ENCODE results near the gene SUPT3H. TPM values are rescaled to one million over a fixed set of nuclear protein-coding genes. Genes with fewer than 3 reads are reported as not detected.

SUPT3H gene
- total RNA-seq, 4 donors from 2014 or later = 0.80 to 12.7 (median 3.0) TPM

DNA sequence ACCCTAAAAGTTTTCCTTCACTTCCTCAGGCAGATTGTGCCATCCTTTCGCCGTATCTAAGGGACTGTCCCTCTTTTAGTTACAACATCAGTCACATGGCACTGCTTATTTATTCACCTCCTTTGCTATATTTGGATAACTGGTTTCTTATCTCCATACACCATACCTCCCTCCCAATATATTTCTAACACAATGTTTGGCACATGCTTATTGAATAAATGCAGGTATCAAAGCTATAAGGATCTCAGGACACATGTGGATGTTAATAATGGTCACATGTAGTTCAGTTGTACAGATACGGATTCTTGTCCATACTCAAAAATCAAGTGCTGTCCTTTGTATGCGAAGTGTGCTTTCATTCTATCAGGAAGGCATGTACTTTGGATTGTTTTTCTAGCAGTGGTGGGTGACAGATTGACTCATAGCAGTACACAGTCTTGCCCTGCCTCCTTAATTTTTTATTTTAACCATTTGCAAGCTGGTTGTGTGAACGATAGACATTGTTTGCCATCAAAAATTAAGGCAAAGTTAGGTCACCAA is 456.7 kb downstream of the SUPT3H start:
- WGBS, 2 donors (ENCODE audit: low coverage in 1 of 2) = 72 to 78% methylated on average over 5 of the region's 5 CpGs
- Histone ChIP-seq H3K4me1 (peaks cover 0 to 7% (median 0%) of the 10 kb centered on the region in 4 donors), H3K27ac (no peak overlapping the region), H3K4me3 (no peak overlapping the region), H3K27me3 (no peaks in the 10 kb centered on the region), H3K36me3 (no peaks in the 10 kb centered on the region), H3K9me3 (no peaks in the 10 kb centered on the region)
- in situ Hi-C loops (cut with MboI; ENCODE audit: low pct_ligation_motif_present in 1 of 4, low pct_unique_long_range_greater_than_20kb in 1 of 4, low sequenced_read_pairs in 3 of 4) (no loop called here), intact Hi-C loops (cut with DNase I; ENCODE audit: low total_unique reads) (loop anchor here (5.0 kb wide), 1 partner anchor 489 kb away; no protein-coding TSS in a partner anchor)
- no peak for TF ChIP-seq POLR2AphosphoS5 (IDR thresholded peaks at IDR 0.05)
- TF ChIP-seq, protein P1, sequence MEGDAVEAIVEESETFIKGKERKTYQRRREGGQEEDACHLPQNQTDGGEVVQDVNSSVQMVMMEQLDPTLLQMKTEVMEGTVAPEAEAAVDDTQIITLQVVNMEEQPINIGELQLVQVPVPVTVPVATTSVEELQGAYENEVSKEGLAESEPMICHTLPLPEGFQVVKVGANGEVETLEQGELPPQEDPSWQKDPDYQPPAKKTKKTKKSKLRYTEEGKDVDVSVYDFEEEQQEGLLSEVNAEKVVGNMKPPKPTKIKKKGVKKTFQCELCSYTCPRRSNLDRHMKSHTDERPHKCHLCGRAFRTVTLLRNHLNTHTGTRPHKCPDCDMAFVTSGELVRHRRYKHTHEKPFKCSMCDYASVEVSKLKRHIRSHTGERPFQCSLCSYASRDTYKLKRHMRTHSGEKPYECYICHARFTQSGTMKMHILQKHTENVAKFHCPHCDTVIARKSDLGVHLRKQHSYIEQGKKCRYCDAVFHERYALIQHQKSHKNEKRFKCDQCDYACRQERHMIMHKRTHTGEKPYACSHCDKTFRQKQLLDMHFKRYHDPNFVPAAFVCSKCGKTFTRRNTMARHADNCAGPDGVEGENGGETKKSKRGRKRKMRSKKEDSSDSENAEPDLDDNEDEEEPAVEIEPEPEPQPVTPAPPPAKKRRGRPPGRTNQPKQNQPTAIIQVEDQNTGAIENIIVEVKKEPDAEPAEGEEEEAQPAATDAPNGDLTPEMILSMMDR (IDR thresholded peaks at IDR 0.05) = no peak
- no peak for TF ChIP-seq POLR2A (IDR thresholded peaks at IDR 0.05)
- TF ChIP-seq EP300 (IDR thresholded peaks at IDR 0.05; ENCODE audit: low read depth) = no peak
- no peak for DNase-seq

DNA sequence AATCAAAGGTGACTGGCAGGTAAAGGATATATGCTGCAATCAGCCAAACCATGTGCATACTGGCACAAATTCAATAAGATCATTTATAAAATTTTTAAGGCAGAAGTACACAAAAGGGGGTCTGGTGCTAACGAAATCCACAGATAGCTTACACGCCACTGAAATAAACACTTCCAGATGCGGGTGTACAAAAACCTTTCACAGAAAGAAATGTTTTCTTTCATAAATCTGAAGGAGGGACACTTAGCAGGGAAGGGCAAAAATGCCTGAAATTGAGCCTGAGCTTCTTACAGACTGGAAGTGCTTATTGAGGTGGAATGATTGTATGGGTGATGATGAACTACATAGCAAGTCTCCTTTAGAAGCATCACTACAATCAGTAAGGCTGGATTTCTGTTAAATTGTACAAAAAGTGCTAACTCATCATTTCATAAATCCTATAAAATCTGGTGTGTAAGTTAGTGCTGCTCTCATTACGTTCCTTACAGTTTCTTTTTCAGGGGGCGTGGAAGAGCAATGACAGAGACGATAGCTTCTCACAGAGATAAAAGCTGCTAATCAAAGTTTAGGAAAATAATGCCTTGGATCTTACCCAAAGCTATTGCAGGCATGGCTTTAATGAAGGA is 458.9 kb downstream of the SUPT3H start:
- no peaks in the 10 kb centered on the region for H3K9me3 ChIP-seq
- DNase-seq = no peak
- no peak for TF ChIP-seq POLR2AphosphoS5 (IDR thresholded peaks at IDR 0.05)
- TF ChIP-seq, protein P1 (IDR thresholded peaks at IDR 0.05) = no peak
- intact Hi-C loops (cut with DNase I; ENCODE audit: low total_unique reads) (no loop called here), in situ Hi-C loops (cut with MboI; ENCODE audit: low pct_ligation_motif_present in 1 of 4, low pct_unique_long_range_greater_than_20kb in 1 of 4, low sequenced_read_pairs in 3 of 4) (no loop called here)
- no peaks in the 10 kb centered on the region for H3K36me3 ChIP-seq
- H3K27me3 ChIP-seq = no peaks in the 10 kb centered on the region
- no peaks in the 10 kb centered on the region for H3K4me1 ChIP-seq
- H3K4me3 ChIP-seq = no peak overlapping the region
- H3K27ac ChIP-seq = no peak overlapping the region
- WGBS, 2 donors (ENCODE audit: low coverage in 1 of 2) = 82 to 87% methylated on average over 6 of the region's 6 CpGs

DNA sequence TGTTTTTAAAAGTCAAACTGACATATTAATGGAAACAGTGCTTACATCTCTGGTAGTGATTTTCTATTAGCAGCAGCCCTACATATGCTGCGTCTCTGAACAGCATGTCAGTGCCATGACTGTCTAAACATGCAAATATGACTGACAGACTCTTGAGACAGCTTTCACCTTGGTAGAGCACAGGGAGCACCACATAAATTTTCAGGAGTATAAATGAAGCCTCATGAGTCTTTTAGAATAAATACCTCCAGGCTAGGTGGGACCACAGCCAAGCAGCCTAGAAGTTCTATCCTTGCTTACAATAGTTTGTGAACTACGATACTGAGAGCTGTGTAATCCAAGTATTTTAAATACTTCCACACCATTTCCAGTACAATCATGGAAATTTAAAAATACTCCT is 460.3 kb downstream of the SUPT3H start:
- DNase-seq = no peak
- intact Hi-C loops (cut with DNase I; ENCODE audit: low total_unique reads) = no loop called here

GRCh38 chr6:44915111-44915510 is 462.6 kb downstream of the SUPT3H start:
- Histone ChIP-seq H3K4me1 (no peaks in the 10 kb centered on the region), H3K4me3 (no peak overlapping the region), H3K27me3 (no peaks in the 10 kb centered on the region), H3K9me3 (no peaks in the 10 kb centered on the region), H3K27ac (no peak overlapping the region), H3K36me3 (no peaks in the 10 kb centered on the region)
- intact Hi-C loops (cut with DNase I; ENCODE audit: low total_unique reads) (no loop called here), in situ Hi-C loops (cut with MboI; ENCODE audit: low pct_ligation_motif_present in 1 of 4, low pct_unique_long_range_greater_than_20kb in 1 of 4, low sequenced_read_pairs in 3 of 4) (no loop called here)
- WGBS, 2 donors (ENCODE audit: low coverage in 1 of 2) = 93 to 100% methylated on average over 2 of the region's 2 CpGs
- no peak for TF ChIP-seq EP300 (IDR thresholded peaks at IDR 0.05; ENCODE audit: low read depth)
- TF ChIP-seq POLR2AphosphoS5 (IDR thresholded peaks at IDR 0.05) = no peak
- no peak for TF ChIP-seq POLR2A (IDR thresholded peaks at IDR 0.05)
- TF ChIP-seq, protein P1 (IDR thresholded peaks at IDR 0.05) = no peak
- DNase-seq = no peak

More for the DNA sequence above, 460.3 kb downstream of the SUPT3H start:
- WGBS, 2 donors (ENCODE audit: low coverage in 1 of 2) = 81 to 88% methylated on average over 2 of the region's 2 CpGs
- Histone ChIP-seq H3K4me3 (no peak overlapping the region), H3K4me1 (no peaks in the 10 kb centered on the region), H3K36me3 (no peaks in the 10 kb centered on the region), H3K27me3 (no peaks in the 10 kb centered on the region), H3K27ac (no peak overlapping the region), H3K9me3 (no peaks in the 10 kb centered on the region)
- in situ Hi-C loops (cut with MboI; ENCODE audit: low pct_ligation_motif_present in 1 of 4, low pct_unique_long_range_greater_than_20kb in 1 of 4, low sequenced_read_pairs in 3 of 4) = no loop called here
- TF ChIP-seq EP300 (IDR thresholded peaks at IDR 0.05; ENCODE audit: low read depth) (no peak), POLR2AphosphoS5 (IDR thresholded peaks at IDR 0.05) (no peak), POLR2A (IDR thresholded peaks at IDR 0.05) (no peak)
- TF ChIP-seq, protein P1 (IDR thresholded peaks at IDR 0.05) = no peak

Data from transverse colon (tissue), 4 donors.